HFF-Myc (cell line): Measurements from ENCODE around the gene MAST4.

Source experiments
- DNase-seq: peaks from one replicate; pipeline ENCODE4 v3.0.0-alpha.2; 2011; ENCODE audit warnings: low read depth; ENCODE audit errors: extremely low read depth
- H3K4me3 ChIP-seq: replicated peaks from 2 replicates; pipeline ENCODE4 v1.5.1; 2011; ENCODE audit warnings: low read depth, mild to moderate bottlenecking, control low read depth, low read length
- CTCF ChIP-seq: IDR thresholded peaks from 2 replicates; pipeline ENCODE4 v1.5.1; 2012; ENCODE audit warnings: mild to moderate bottlenecking, low read depth, low read length, control low read depth; ENCODE audit errors: missing control alignments

The MAST4 gene

GRCh38 chr5:66898241-66898995 lies 302.2 kb downstream of the MAST4 start:
- no peak overlapping the region for H3K4me3 ChIP-seq
- DNase-seq: no peak
- no peak for TF ChIP-seq CTCF

GRCh38 chr5:66903218-66903617 lies 307.0 kb downstream of the MAST4 start:
- TF ChIP-seq CTCF: no peak
- H3K4me3 ChIP-seq: no peak overlapping the region
- no peak for DNase-seq

DNA sequence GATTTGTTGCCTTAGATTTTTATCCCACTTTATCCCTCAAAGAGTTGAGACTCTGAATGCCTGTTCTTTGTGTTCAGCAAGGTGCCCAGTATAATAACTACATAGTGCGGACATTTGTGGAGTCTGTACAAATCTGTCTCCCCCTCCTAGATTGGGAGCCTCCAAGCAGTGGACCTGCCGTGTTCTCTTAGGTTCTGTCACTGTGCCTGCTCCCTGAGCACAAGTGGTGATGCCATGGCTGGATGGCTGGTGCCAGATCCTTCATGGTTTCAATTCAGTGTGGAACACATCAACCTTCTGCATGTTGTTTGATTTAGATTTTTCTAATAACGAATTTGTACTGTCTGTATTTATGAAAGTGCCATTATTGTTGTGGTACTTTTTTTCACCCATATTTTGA lies 307.5 kb downstream of the MAST4 start:
- DNase-seq: no peak
- no peak for TF ChIP-seq CTCF
- no peak overlapping the region for H3K4me3 ChIP-seq

- no peak overlapping the region for H3K4me3 ChIP-seq
- TF ChIP-seq CTCF: no peak
- DNase-seq: no peak
These were observed 308.0 kb downstream of the MAST4 start for GRCh38 chr5:66904189-66904588.

DNA sequence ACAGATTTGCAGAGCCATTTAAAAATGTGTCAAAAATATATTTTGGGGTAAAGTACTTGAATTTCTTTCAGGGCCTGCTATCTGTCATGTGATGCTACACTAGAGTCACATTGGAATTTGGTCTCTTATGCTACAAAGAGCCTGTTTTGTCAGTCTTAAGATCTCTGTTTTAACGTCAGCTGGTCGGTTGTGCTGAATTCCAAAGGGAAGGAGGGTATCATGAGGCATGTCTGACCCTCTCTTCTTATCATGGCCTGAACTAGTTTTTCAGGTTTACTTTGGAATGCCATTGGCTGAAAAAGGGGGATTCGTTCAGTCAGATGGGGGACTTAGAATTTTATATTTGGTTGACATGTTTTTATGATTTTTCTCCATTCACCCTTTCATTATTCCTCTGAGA lies 309.8 kb downstream of the MAST4 start:
- no peak for TF ChIP-seq CTCF
- H3K4me3 ChIP-seq: no peak overlapping the region
- DNase-seq: no peak

GRCh38 chr5:66908230-66908629 lies 312.0 kb downstream of the MAST4 start:
- H3K4me3 ChIP-seq: no peak overlapping the region
- no peak for DNase-seq
- no peak for TF ChIP-seq CTCF

DNA sequence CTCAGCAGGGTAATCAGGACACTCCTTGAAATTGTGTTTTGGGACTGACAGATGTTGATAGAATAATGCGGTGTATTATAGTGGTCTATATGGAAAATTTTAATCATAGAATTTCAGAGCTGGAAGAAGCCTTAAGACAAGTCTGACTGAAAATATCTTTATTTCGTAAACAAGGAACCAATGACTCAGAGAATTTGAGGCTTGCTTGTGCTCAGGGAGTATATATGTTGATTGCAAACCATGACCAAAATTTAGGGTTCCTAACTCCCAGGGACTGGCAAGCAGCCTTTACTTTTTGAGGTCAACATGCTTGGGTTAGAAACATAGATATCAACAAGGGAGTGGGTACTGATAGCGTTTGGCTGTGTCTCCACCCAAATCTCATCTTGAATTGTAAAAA lies 313.2 kb downstream of the MAST4 start:
- TF ChIP-seq CTCF: no peak
- H3K4me3 ChIP-seq: no peak overlapping the region
- no peak for DNase-seq
